Measurements from ENCODE around the gene BIN2. TPM values are rescaled to one million over a fixed set of nuclear protein-coding genes. Genes with fewer than 3 reads are reported as not detected.

The BIN2 gene
- total and polyA plus RNA-seq, 2 of the 4 experiments (the other 2 are of a cell fraction): not detected

- TF ChIP-seq MXI1 (IDR thresholded peaks at IDR 0.05; ENCODE audit: borderline replicate concordance, low read depth, low read length): no peak
Observed at GRCh38 chr12:51238037-51238509, 85.9 kb downstream of the BIN2 start (continued).

GRCh38 chr12:51234530-51234929, 89.4 kb downstream of the BIN2 start:
- no peak for DNase-seq
- Histone ChIP-seq H4K5ac (ENCODE audit: low read depth, low read length) (no peak overlapping the region), H3K27me3 (ENCODE audit: control insufficient read depth, insufficient read depth, low read length) (no peaks in the 10 kb centered on the region), H3K4me1 (ENCODE audit: control insufficient read depth, insufficient read depth, low read length) (no peaks in the 10 kb centered on the region), H4K8ac (ENCODE audit: low read depth in 2 of 2, low read length in 2 of 2) (no peak overlapping the region), H2AFZ (replicated peaks; ENCODE audit: low read length, poor library complexity) (no peak overlapping the region), H3K9me3 (ENCODE audit: control insufficient read depth, insufficient read depth, low read length) (no peaks in the 10 kb centered on the region), H4K91ac (ENCODE audit: insufficient read depth, low read depth, low read length) (no peak overlapping the region), H3K9ac (ENCODE audit: low read depth, low read length) (no peak overlapping the region), H4K20me1 (ENCODE audit: insufficient read depth, low read length) (peaks cover 3% of the 10 kb centered on the region; the same call in 1 of the 2 replicates), H3K23ac (ENCODE audit: low read depth, low read length) (no peak overlapping the region), H3K79me1 (ENCODE audit: low read depth in 1 of 2, low read length in 2 of 2) (peaks cover 3 to 14% of the 10 kb centered on the region in 2 experiments; a peak in 2 of 4 replicates), H3K14ac (replicated peaks; ENCODE audit: low read depth, low read length) (no peak overlapping the region), H3K36me3 (ENCODE audit: control insufficient read depth, insufficient read depth, low read length) (no peaks in the 10 kb centered on the region), H3K4me3 (ENCODE audit: insufficient read depth, low read depth, low read length) (no peak overlapping the region), H3K4me2 (ENCODE audit: low read depth, low read length) (no peak overlapping the region), H2AK5ac (ENCODE audit: low read depth, low read length) (no peak overlapping the region), H3K4ac (ENCODE audit: low read depth, low read length) (no peak overlapping the region), H3K56ac (ENCODE audit: extremely low read depth, insufficient read depth, low read length) (no peak overlapping the region), H3K18ac (ENCODE audit: low read depth, low read length) (no peak overlapping the region), H3K9me1 (ENCODE audit: insufficient read depth, low read length) (peaks cover 4% of the 10 kb centered on the region; the same call in 1 of the 2 replicates), H2BK5ac (ENCODE audit: low read depth, low read length, poor library complexity, severe bottlenecking) (no peak overlapping the region), H2BK20ac (ENCODE audit: low read depth, low read length) (no peak overlapping the region), H3K27ac (ENCODE audit: insufficient read depth, low read length) (no peak overlapping the region), H2BK120ac (ENCODE audit: low read depth, low read length) (no peak overlapping the region), H2AK9ac (replicated peaks; ENCODE audit: low read depth, low read length, poor library complexity) (no peak overlapping the region), H2BK15ac (ENCODE audit: low read depth, low read length) (no peak overlapping the region)
- ATAC-seq (ENCODE audit: low read depth): no peak
- POLR2A ChIA-PET (ENCODE audit: unreplicated experiment): no interaction called here
- CTCF ChIA-PET: no interaction called here
- intact Hi-C loops (cut with micrococcal nuclease) (no loop called here), dilution Hi-C loops (cut with HindIII; ENCODE audit: low sequenced_read_pairs, unreplicated experiment) (no loop called here), in situ Hi-C loops (cut with MboI; ENCODE audit: low sequenced_read_pairs) (no loop called here)
- no TSS peak for BruUV-seq (replicated peaks)
- no CpG with 5 or more reads among the region's 5 CpGs for WGBS, 2 experiments (ENCODE audit: extremely low coverage in 2 of 2, insufficient read length in 1 of 2)
- TF ChIP-seq RCOR1 (IDR thresholded peaks at IDR 0.05; ENCODE audit: insufficient replicate concordance, low read length): no peak
- TF ChIP-seq MAZ (IDR thresholded peaks at IDR 0.05; ENCODE audit: borderline replicate concordance, low read depth, low read length): no peak
- no peak for TF ChIP-seq RAD21 (IDR thresholded peaks at IDR 0.05; ENCODE audit: low read length)
- TF ChIP-seq BHLHE40 (IDR thresholded peaks at IDR 0.05; ENCODE audit: low read depth, low read length): no peak
- no peak for TF ChIP-seq MAFK (IDR thresholded peaks at IDR 0.05; ENCODE audit: low read depth, low read length)
- TF ChIP-seq NFE2L2 (IDR thresholded peaks at IDR 0.05; ENCODE audit: low read depth, low read length): no peak
- no peak for TF ChIP-seq SMC3 (IDR thresholded peaks at IDR 0.05; ENCODE audit: low read depth, low read length)
- TF ChIP-seq CTCF (conservative IDR thresholded peaks at IDR 0.05; ENCODE audit: low read depth, low read length): no peak
- TF ChIP-seq USF2 (IDR thresholded peaks at IDR 0.05; ENCODE audit: low read depth, low read length): no peak
- TF ChIP-seq CHD1 (IDR thresholded peaks at IDR 0.05; ENCODE audit: low read depth, low read length): no peak
- no peak for TF ChIP-seq FOS (IDR thresholded peaks at IDR 0.05; ENCODE audit: low read depth, low read length)
- TF ChIP-seq CEBPB (IDR thresholded peaks at IDR 0.05; ENCODE audit: low read depth, low read length): no peak
- no peak for TF ChIP-seq RFX5 (IDR thresholded peaks at IDR 0.05; ENCODE audit: low read depth, low read length)
- no peak for TF ChIP-seq ELK1 (IDR thresholded peaks at IDR 0.05; ENCODE audit: borderline replicate concordance, low read depth, low read length)

Measured in IMR-90 (cell line).